Adrenal gland (tissue), 12 donors: Measurements from ENCODE around the gene SMIM15. TPM values are rescaled to one million over a fixed set of nuclear protein-coding genes. Genes with fewer than 3 reads are reported as not detected.

Experiments
- DNase-seq, 7 donors: peaks; one replicate each; pipeline ENCODE4 v3.0.0-alpha.2; 2019 to 2020
- H3K27ac ChIP-seq, 5 donors: fragments of 200-600 bp; sonication (generic) in 4 of 5; 1 replicate in 3 of 5; 2 replicates in 2 of 5; pipeline versions ENCODE4 v1.5.1 to v1.8.0; 2016 to 2020; ENCODE audit warnings: mild to moderate bottlenecking in 1 of 5
- H3K27me3 ChIP-seq: fragments of 200-600 bp; 2 replicates; pipeline ENCODE4 v1.8.0; 2021
- H3K36me3 ChIP-seq, 2 donors: fragments of 200-600 bp; replicated peaks in 1 of 2; 1 replicate in 1 of 2; 2 replicates in 1 of 2; pipeline versions ENCODE4 v1.5.1 to v1.8.0; 2018 to 2022
- H3K4me1 ChIP-seq, 2 donors: fragments of 200-600 bp; replicated peaks in 1 of 2; 1 replicate in 1 of 2; 2 replicates in 1 of 2; pipeline versions ENCODE4 v1.5.1 to v1.8.0; 2018 to 2021
- H3K4me3 ChIP-seq, 4 donors: fragments of 200-600 bp; sonication (generic) in 3 of 4; one replicate each; pipeline ENCODE4 v1.5.1; 2016 to 2018
- H3K9me3 ChIP-seq, 3 donors: fragments of 200-600 bp; sonication (generic) in 1 of 3; replicated peaks in 1 of 3; 1 replicate in 2 of 3; 2 replicates in 1 of 3; pipeline versions ENCODE4 v1.5.1 to v1.8.0; 2016 to 2021
- POLR2A ChIP-seq, 2 donors: fragments of 450-650 bp; IDR thresholded peaks; one replicate each; pipeline ENCODE4 v1.6.1; 2017; ENCODE audit warnings: antibody characterized with exemption in 2 of 2, mild to moderate bottlenecking in 2 of 2, moderate library complexity in 1 of 2
- WGBS, 4 donors: extraction: QIAGEN DNeasy Blood & Tissue Kit in 2 of 4; methylation state at CpG; one replicate each; pipeline versions ENCODE4 v1.1.5 to v1.1.7; 2013 to 2017; 5-methylcytosine and 5-hydroxymethylcytosine counted together
- intact Hi-C, 2 donors: fragments of 100-400 bp; cut with DNase I; formaldehyde crosslinking; loops; one replicate each; pipeline versions ENCODE4 v1.14.1 to v1.15.0; 2022 to 2023
- polyA plus RNA-seq, 3 donors: library from polyadenylated mRNA; stranded (reverse); fragments of 200-250 nt in 2 of 3; fragments of 350-450 nt in 1 of 3; fragmentation: Illumina TruSeq in 1 of 3; extraction: RNeasy Lipid Tissue Mini Kit (QIAGEN cat#74804) in 1 of 3; gene quantifications; one replicate each; pipeline ENCODE4 v1.2.3, GENCODE V29; 2013 to 2014
- total RNA-seq, 9 donors: library from RNA; depleted of rRNA in 4 of 9; stranded (reverse); fragments of >200 nt in 4 of 9; fragments of 120-200 nt in 1 of 9; fragmentation: NEBNext Ultra II Directional in 1 of 9; extraction: Animal tissue kit (Norgen Biotek cat#: 25700) in 1 of 9; gene quantifications; one replicate each; pipeline versions ENCODE4 v1.1.0 to v1.2.4, GENCODE V29; 2013 to 2023
- TF ChIP-seq, protein P1 (sequence below), 6 experiments: fragments of 450-650 bp in 4 of 6; fragments of 200-600 bp in 2 of 6; sonication (generic) in 1 of 6; IDR thresholded peaks; 1 replicate in 5 of 6; 2 replicates in 1 of 6; pipeline versions ENCODE4 v1.5.1 to v1.8.0; 2016 to 2021; ENCODE audit warnings: antibody characterized with exemption in 6 of 6, mild to moderate bottlenecking in 2 of 6, moderate library complexity in 1 of 6
- donor health status: healthy with polysubstance abuse.
- donor health status: Bipolar disorder and iron deficiency.
- donor health status: DM: yes; HTN: yes; CAD: no.
- donor health status: DM: no; HTN: no; CAD: no.
- donor health status: DM: no; HTN: no; CAD: no.
- donor health status: DM: yes; HTN: yes; CAD: no.

SMIM15 gene
- total and polyA plus RNA-seq, 12 donors: 19.1 to 83.9 (median 50.3) TPM

DNA sequence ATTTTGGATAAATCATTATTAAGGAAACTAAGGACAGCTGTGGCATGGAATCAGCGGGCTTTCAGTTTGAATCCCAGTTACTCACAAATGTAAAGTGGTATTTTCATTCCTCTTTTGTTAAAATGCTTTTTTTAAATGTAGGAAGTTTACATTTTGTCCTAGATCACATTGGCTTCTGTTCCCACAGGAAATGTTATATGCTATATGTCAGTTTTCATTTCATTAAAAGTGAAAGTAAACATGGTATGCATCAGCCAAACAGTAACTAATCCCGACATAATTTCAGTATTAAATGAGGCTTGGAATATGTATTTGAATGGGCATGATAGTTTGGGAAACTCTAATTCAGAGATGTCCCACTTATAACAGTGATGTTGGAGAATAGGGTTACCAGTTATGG, 18.6 kb upstream of the SMIM15 start:
- 52 to 60% (median 55%) methylated on average over 2 of the region's 2 CpGs for WGBS, 4 donors
- DNase-seq: no peak
- Histone ChIP-seq H3K27ac (no peak overlapping the region), H3K9me3 (no peaks in the 10 kb centered on the region), H3K4me1 (no peaks in the 10 kb centered on the region), H3K36me3 (no peaks in the 10 kb centered on the region), H3K4me3 (peak overlapping the region in 1 of 4 donors; percentile 35), H3K27me3 (no peaks in the 10 kb centered on the region)
- no peak for TF ChIP-seq POLR2A (IDR thresholded peaks at IDR 0.05)
- TF ChIP-seq, protein P1, sequence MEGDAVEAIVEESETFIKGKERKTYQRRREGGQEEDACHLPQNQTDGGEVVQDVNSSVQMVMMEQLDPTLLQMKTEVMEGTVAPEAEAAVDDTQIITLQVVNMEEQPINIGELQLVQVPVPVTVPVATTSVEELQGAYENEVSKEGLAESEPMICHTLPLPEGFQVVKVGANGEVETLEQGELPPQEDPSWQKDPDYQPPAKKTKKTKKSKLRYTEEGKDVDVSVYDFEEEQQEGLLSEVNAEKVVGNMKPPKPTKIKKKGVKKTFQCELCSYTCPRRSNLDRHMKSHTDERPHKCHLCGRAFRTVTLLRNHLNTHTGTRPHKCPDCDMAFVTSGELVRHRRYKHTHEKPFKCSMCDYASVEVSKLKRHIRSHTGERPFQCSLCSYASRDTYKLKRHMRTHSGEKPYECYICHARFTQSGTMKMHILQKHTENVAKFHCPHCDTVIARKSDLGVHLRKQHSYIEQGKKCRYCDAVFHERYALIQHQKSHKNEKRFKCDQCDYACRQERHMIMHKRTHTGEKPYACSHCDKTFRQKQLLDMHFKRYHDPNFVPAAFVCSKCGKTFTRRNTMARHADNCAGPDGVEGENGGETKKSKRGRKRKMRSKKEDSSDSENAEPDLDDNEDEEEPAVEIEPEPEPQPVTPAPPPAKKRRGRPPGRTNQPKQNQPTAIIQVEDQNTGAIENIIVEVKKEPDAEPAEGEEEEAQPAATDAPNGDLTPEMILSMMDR (IDR thresholded peaks at IDR 0.05): no peak
- intact Hi-C loops: no loop called here

DNA sequence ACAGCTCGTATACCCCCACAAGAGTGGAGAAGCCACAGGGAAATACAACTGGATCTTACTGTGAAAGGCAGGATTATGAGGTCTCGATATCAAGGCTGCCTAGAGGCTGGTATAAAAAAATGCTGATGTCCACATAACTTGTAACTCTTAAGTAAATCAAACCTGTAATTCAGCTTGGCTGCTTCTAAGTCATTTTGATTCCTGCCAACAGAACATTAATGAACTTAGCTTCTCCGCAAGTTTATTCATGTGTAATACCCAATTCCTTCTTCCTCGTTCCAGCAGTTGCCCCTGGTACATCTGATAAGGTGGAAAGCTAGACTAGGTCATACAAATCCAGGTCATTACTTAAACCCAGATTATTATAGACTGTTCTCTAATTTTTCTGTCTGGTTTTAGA, 16.4 kb upstream of the SMIM15 start:
- intact Hi-C loops: loop anchor here in 1 of 2 donors (10.0 kb wide), 1 partner anchor 146 kb away; no protein-coding TSS in a partner anchor

GRCh38 chr5:61177716-61178115, 15.4 kb upstream of the SMIM15 start:
- H3K27ac ChIP-seq: no peak overlapping the region
- TF ChIP-seq POLR2A (IDR thresholded peaks at IDR 0.05): no peak
- TF ChIP-seq, protein P1 (IDR thresholded peaks at IDR 0.05): no peak
- H3K4me1 ChIP-seq: no peaks in the 10 kb centered on the region
- H3K4me3 ChIP-seq: no peak overlapping the region
- no peaks in the 10 kb centered on the region for H3K9me3 ChIP-seq
- no peaks in the 10 kb centered on the region for H3K27me3 ChIP-seq
- DNase-seq: no peak
- 81 to 93% (median 83%) methylated on average over 7 of the region's 7 CpGs for WGBS, 4 donors
- intact Hi-C loops: loop anchor here in 1 of 2 donors (10.0 kb wide), 1 partner anchor 147 kb away; no protein-coding TSS in a partner anchor
- H3K36me3 ChIP-seq: no peaks in the 10 kb centered on the region

More for the DNA sequence above, 16.4 kb upstream of the SMIM15 start:
- Histone ChIP-seq H3K4me3 (no peak overlapping the region), H3K27me3 (no peaks in the 10 kb centered on the region), H3K27ac (no peak overlapping the region), H3K9me3 (no peaks in the 10 kb centered on the region), H3K36me3 (no peaks in the 10 kb centered on the region), H3K4me1 (no peaks in the 10 kb centered on the region)
- 86 to 93% (median 90%) methylated on average over 4 of the region's 4 CpGs for WGBS, 4 donors
- DNase-seq: no peak
- no peak for TF ChIP-seq POLR2A (IDR thresholded peaks at IDR 0.05)
- TF ChIP-seq, protein P1 (IDR thresholded peaks at IDR 0.05): no peak

GRCh38 chr5:61177070-61177469, 14.8 kb upstream of the SMIM15 start:
- H3K9me3 ChIP-seq: no peaks in the 10 kb centered on the region
- H3K27ac ChIP-seq: no peak overlapping the region
- no peak for TF ChIP-seq POLR2A (IDR thresholded peaks at IDR 0.05)
- TF ChIP-seq, protein P1 (IDR thresholded peaks at IDR 0.05): no peak
- no peak for DNase-seq
- intact Hi-C loops: loop anchor here in 1 of 2 donors (10.0 kb wide), 1 partner anchor 148 kb away; no protein-coding TSS in a partner anchor
- no peaks in the 10 kb centered on the region for H3K36me3 ChIP-seq
- H3K4me1 ChIP-seq: no peaks in the 10 kb centered on the region
- no peaks in the 10 kb centered on the region for H3K27me3 ChIP-seq
- 87 to 97% (median 96%) methylated on average over 3 of the region's 3 CpGs for WGBS, 4 donors
- H3K4me3 ChIP-seq: no peak overlapping the region
